HEK293 (cell line): ENCODE measurements around the gene CREBL2.
A peak's percentile ranks its signal among the peaks of the same experiment; 100 is the strongest.

ENCODE experiments used
- HOXD13 ChIP-seq: sonication (generic); formaldehyde crosslinking; IDR thresholded peaks from 2 replicates; pipeline ENCODE4 v1.8.0; 2022; ENCODE audit warnings: missing genetic modification reagents, borderline replicate concordance
- IKZF3 ChIP-seq: fragments of 450-650 bp; IDR thresholded peaks from 2 replicates; pipeline ENCODE4 v1.5.0; 2018; ENCODE audit warnings: missing biosample characterization, mild to moderate bottlenecking, missing genetic modification characterization, moderate library complexity
- OVOL3 ChIP-seq: fragments of 450-650 bp; formaldehyde crosslinking; IDR thresholded peaks from 2 replicates; pipeline ENCODE4 v1.5.1; 2016; ENCODE audit warnings: missing biosample characterization, missing genetic modification characterization
- SP2 ChIP-seq: fragments of 450-650 bp; formaldehyde crosslinking; IDR thresholded peaks from 2 replicates; pipeline ENCODE4 v1.5.1; 2016; ENCODE audit warnings: missing biosample characterization, missing genetic modification characterization
- YY1 ChIP-seq: fragments of 450-650 bp; formaldehyde crosslinking; IDR thresholded peaks from 2 replicates; pipeline ENCODE4 v1.5.1; 2018; ENCODE audit warnings: missing biosample characterization, missing genetic modification characterization
- ZIC2 ChIP-seq: fragments of 450-650 bp; formaldehyde crosslinking; IDR thresholded peaks from 2 replicates; pipeline ENCODE4 v1.5.1; 2016; ENCODE audit warnings: missing biosample characterization, missing genetic modification characterization
- ZNF10 ChIP-seq: fragments of 450-650 bp; formaldehyde crosslinking; IDR thresholded peaks from 2 replicates; pipeline ENCODE4 v1.5.1; 2017; ENCODE audit warnings: missing biosample characterization, missing genetic modification characterization
- ZNF274 ChIP-seq, 2 experiments: fragments of 200-500 bp in 1 of 2; fragments of 450-650 bp in 1 of 2; sonication (Bioruptor generic) in 1 of 2; formaldehyde crosslinking in 1 of 2; IDR thresholded peaks; 2 replicates each; pipeline versions ENCODE4 v1.5.1 to v1.6.1; 2014 to 2016; ENCODE audit warnings: borderline replicate concordance in 1 of 2, inconsistent platforms in 1 of 2, low read length in 1 of 2, missing biosample characterization in 1 of 2, missing genetic modification characterization in 1 of 2
- ZNF341 ChIP-seq: fragments of 450-650 bp; formaldehyde crosslinking; IDR thresholded peaks from 2 replicates; pipeline ENCODE4; 2016; ENCODE audit warnings: low read depth, missing biosample characterization, missing genetic modification characterization
- ZNF398 ChIP-seq: fragments of 450-650 bp; formaldehyde crosslinking; IDR thresholded peaks from 2 replicates; pipeline ENCODE4 v1.5.1; 2017; ENCODE audit warnings: missing biosample characterization, missing genetic modification characterization
- ZNF544 ChIP-seq: fragments of 450-650 bp; formaldehyde crosslinking; IDR thresholded peaks from 2 replicates; pipeline ENCODE4 v1.5.0; 2017; ENCODE audit warnings: missing biosample characterization, missing genetic modification characterization
- ZNF639 ChIP-seq: fragments of 450-650 bp; formaldehyde crosslinking; IDR thresholded peaks from 2 replicates; pipeline ENCODE4 v1.5.1; 2016; ENCODE audit warnings: missing biosample characterization, missing genetic modification characterization
- ZNF658 ChIP-seq: fragments of 450-650 bp; formaldehyde crosslinking; IDR thresholded peaks from 2 replicates; pipeline ENCODE4; 2016; ENCODE audit warnings: missing biosample characterization, missing genetic modification characterization
- ZNF776 ChIP-seq: fragments of 450-650 bp; formaldehyde crosslinking; IDR thresholded peaks from 2 replicates; pipeline ENCODE4 v1.5.0; 2017; ENCODE audit warnings: missing biosample characterization, missing genetic modification characterization, borderline replicate concordance
- ZNF792 ChIP-seq: fragments of 450-650 bp; formaldehyde crosslinking; IDR thresholded peaks from 2 replicates; pipeline ENCODE4 v1.5.1; 2016; ENCODE audit warnings: missing biosample characterization, missing genetic modification characterization
- ZNF837 ChIP-seq: fragments of 450-650 bp; formaldehyde crosslinking; IDR thresholded peaks from 2 replicates; pipeline ENCODE4 v1.5.1; 2016; ENCODE audit warnings: missing biosample characterization, missing genetic modification characterization
- TF ChIP-seq, protein P1 (sequence below): fragments of 450-650 bp; formaldehyde crosslinking; IDR thresholded peaks from 2 replicates; pipeline ENCODE4 v1.5.1; 2016; ENCODE audit warnings: missing biosample characterization, missing genetic modification characterization
- TF ChIP-seq, protein P2 (sequence below): fragments of 450-650 bp; formaldehyde crosslinking; IDR thresholded peaks from 2 replicates; pipeline ENCODE4 v1.5.1; 2016; ENCODE audit warnings: missing biosample characterization, missing genetic modification characterization
- TF ChIP-seq, protein P3 (sequence below): fragments of 450-650 bp; formaldehyde crosslinking; IDR thresholded peaks from 2 replicates; pipeline ENCODE4 v1.5.1; 2016; ENCODE audit warnings: missing biosample characterization, missing genetic modification characterization

CREBL2 gene

GRCh38 chr12:12684375-12685106 is 72.9 kb downstream of the CREBL2 start (continued):
- TF ChIP-seq ZNF639 (tag by site-specific recombination), result no peak
- no peak for TF ChIP-seq ZNF837 (tag by site-specific recombination)
- TF ChIP-seq ZNF792, result no peak
- TF ChIP-seq ZNF398 (tag by site-specific recombination), result peak; percentile 95
- TF ChIP-seq YY1 (tag by site-specific recombination), result peak; percentile 51; the same call in 1 of the 2 replicates
- TF ChIP-seq ZNF776 (tag by site-specific recombination), result no peak
- no peak for TF ChIP-seq OVOL3 (tag by site-specific recombination)
- TF ChIP-seq ZIC2 (tag by site-specific recombination), result no peak
- no peak for TF ChIP-seq SP2 (tag by site-specific recombination)
- no peak for TF ChIP-seq HOXD13 (CRISPR knock-in tag)
- TF ChIP-seq, protein P1, sequence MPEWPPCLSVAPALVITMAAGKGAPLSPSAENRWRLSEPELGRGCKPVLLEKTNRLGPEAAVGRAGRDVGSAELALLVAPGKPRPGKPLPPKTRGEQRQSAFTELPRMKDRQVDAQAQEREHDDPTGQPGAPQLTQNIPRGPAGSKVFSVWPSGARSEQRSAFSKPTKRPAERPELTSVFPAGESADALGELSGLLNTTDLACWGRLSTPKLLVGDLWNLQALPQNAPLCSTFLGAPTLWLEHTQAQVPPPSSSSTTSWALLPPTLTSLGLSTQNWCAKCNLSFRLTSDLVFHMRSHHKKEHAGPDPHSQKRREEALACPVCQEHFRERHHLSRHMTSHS (tag by site-specific recombination), result no peak
- TF ChIP-seq ZNF544, result no peak
- TF ChIP-seq, protein P2, sequence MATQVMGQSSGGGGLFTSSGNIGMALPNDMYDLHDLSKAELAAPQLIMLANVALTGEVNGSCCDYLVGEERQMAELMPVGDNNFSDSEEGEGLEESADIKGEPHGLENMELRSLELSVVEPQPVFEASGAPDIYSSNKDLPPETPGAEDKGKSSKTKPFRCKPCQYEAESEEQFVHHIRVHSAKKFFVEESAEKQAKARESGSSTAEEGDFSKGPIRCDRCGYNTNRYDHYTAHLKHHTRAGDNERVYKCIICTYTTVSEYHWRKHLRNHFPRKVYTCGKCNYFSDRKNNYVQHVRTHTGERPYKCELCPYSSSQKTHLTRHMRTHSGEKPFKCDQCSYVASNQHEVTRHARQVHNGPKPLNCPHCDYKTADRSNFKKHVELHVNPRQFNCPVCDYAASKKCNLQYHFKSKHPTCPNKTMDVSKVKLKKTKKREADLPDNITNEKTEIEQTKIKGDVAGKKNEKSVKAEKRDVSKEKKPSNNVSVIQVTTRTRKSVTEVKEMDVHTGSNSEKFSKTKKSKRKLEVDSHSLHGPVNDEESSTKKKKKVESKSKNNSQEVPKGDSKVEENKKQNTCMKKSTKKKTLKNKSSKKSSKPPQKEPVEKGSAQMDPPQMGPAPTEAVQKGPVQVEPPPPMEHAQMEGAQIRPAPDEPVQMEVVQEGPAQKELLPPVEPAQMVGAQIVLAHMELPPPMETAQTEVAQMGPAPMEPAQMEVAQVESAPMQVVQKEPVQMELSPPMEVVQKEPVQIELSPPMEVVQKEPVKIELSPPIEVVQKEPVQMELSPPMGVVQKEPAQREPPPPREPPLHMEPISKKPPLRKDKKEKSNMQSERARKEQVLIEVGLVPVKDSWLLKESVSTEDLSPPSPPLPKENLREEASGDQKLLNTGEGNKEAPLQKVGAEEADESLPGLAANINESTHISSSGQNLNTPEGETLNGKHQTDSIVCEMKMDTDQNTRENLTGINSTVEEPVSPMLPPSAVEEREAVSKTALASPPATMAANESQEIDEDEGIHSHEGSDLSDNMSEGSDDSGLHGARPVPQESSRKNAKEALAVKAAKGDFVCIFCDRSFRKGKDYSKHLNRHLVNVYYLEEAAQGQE (tag by site-specific recombination), result peak; percentile 99
- peak; percentile 62; the same call in 1 of the 2 replicates for TF ChIP-seq ZNF10 (tag by site-specific recombination)
- no peak for TF ChIP-seq ZNF658 (tag by site-specific recombination)
- TF ChIP-seq IKZF3 (tag by site-specific recombination), result no peak
- no peak for TF ChIP-seq ZNF341 (tag by site-specific recombination)
- no peak for TF ChIP-seq ZNF274 (IDR thresholded peaks at IDR 0.05; ENCODE audit: low read length)
- TF ChIP-seq ZNF274 (tag by site-specific recombination; IDR thresholded peaks at IDR 0.05; ENCODE audit: borderline replicate concordance), result no peak
- TF ChIP-seq, protein P3, sequence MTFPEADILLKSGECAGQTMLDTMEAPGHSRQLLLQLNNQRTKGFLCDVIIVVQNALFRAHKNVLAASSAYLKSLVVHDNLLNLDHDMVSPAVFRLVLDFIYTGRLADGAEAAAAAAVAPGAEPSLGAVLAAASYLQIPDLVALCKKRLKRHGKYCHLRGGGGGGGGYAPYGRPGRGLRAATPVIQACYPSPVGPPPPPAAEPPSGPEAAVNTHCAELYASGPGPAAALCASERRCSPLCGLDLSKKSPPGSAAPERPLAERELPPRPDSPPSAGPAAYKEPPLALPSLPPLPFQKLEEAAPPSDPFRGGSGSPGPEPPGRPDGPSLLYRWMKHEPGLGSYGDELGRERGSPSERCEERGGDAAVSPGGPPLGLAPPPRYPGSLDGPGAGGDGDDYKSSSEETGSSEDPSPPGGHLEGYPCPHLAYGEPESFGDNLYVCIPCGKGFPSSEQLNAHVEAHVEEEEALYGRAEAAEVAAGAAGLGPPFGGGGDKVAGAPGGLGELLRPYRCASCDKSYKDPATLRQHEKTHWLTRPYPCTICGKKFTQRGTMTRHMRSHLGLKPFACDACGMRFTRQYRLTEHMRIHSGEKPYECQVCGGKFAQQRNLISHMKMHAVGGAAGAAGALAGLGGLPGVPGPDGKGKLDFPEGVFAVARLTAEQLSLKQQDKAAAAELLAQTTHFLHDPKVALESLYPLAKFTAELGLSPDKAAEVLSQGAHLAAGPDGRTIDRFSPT, result no peak
